ENCODE results near the gene VAT1L.

GRCh38 chr16:77998350-77999023, 210.1 kb downstream of the VAT1L start:
- TF ChIP-seq CTCF (IDR thresholded peaks at IDR 0.05) (no peak), POLR2A (IDR thresholded peaks at IDR 0.05) (no peak)
